GM12878 (cell line): ENCODE data around the gene DMXL1. TPM values are rescaled to one million over a fixed set of nuclear protein-coding genes. Genes with fewer than 3 reads are reported as not detected.

Source experiments
- ATAC-seq: fragments of 200-7000 bp; cut with Tn5 transposase; 3 replicates; pipeline ENCODE4 v1.9.1; 2020; ENCODE audit warnings: mild to moderate bottlenecking, moderate library complexity
- BruUV-seq: library from RNA; stranded (reverse); fragments of 400-500 nt; replicated peaks from 2 replicates; lab custom pipeline; 2021; lab: Mats Ljungman, UMichigan
- CTCF ChIA-PET: fragments of 300-600 bp; sonication (Branson Sonifier 250); formaldehyde crosslinking; extraction: SDS; loops from one replicate; lab custom pipeline; 2021; ENCODE audit warnings: inconsistent platforms; lab: Yijun Ruan, JAX
- POLR2A ChIA-PET: fragments of 350-600 bp; formaldehyde crosslinking; extraction: SDS; loops from one replicate; lab custom pipeline; 2021; ENCODE audit warnings: inconsistent platforms; lab: Charles Lee
- RAD21 ChIA-PET: fragments of 300-600 bp; sonication (Branson Sonifier 250); formaldehyde crosslinking; loops from one replicate; lab custom pipeline; 2023; ENCODE audit warnings: antibody characterized with exemption; ENCODE audit not compliant: unreplicated experiment; lab: Charles Lee
- SMC1A ChIA-PET: fragments of 300-600 bp; sonication (Branson Sonifier 250); formaldehyde crosslinking; loops from one replicate; lab custom pipeline; 2023; ENCODE audit not compliant: unreplicated experiment, uncharacterized antibody; lab: Charles Lee
- DNase-seq: peaks from one replicate; pipeline ENCODE4 v3.0.0-alpha.2; 2011; ENCODE audit warnings: low read depth, low spot score
- FAIRE-seq: peaks from 3 replicates; lab custom pipeline; 2011; peaks lifted over from hg19 to GRCh38; lab: Jason Lieb, UNC
- H2AFZ ChIP-seq: 2 replicates; pipeline ENCODE4 v1.6.0; 2011; ENCODE audit warnings: low read depth, low read length, control low read depth; ENCODE audit not compliant: control insufficient read depth
- H3K27ac ChIP-seq: 2 replicates; pipeline ENCODE4 v1.5.1; 2011; ENCODE audit warnings: control low read depth; ENCODE audit not compliant: control insufficient read depth, insufficient read depth
- H3K27me3 ChIP-seq, 2 experiments: replicated peaks in 1 of 2; 2 replicates each; pipeline versions ENCODE4 v1.6.0 to v1.6.1; 2011; ENCODE audit warnings: low read length in 1 of 2; ENCODE audit not compliant: control insufficient read depth in 2 of 2, insufficient read depth in 2 of 2
- H3K36me3 ChIP-seq, 2 experiments: 2 replicates each; pipeline ENCODE4 v1.5.1; 2011; ENCODE audit warnings: low read length in 1 of 2; ENCODE audit not compliant: control insufficient read depth in 2 of 2, insufficient read depth in 2 of 2
- H3K4me1 ChIP-seq: 2 replicates; pipeline ENCODE4 v1.6.1; 2011; ENCODE audit warnings: mild to moderate bottlenecking, low read length, moderate library complexity, mixed read lengths; ENCODE audit not compliant: control insufficient read depth, insufficient read depth
- H3K4me2 ChIP-seq: 2 replicates; pipeline ENCODE4 v1.6.0; 2011; ENCODE audit warnings: control low read depth; ENCODE audit not compliant: control insufficient read depth, insufficient read depth
- H3K4me3 ChIP-seq: fragments of 200-600 bp; sonication (generic); 2 replicates; pipeline ENCODE4 v1.5.1; 2016
- H3K79me2 ChIP-seq: 2 replicates; pipeline ENCODE4 v1.6.0; 2011; ENCODE audit warnings: low read length; ENCODE audit not compliant: control insufficient read depth, insufficient read depth
- H3K9ac ChIP-seq: 2 replicates; pipeline ENCODE4 v1.8.0; 2011; ENCODE audit warnings: low read length, control low read depth, mixed read lengths; ENCODE audit not compliant: control insufficient read depth, insufficient read depth
- H3K9me3 ChIP-seq: replicated peaks from 3 replicates; pipeline ENCODE4 v1.5.1; 2011; ENCODE audit warnings: mild to moderate bottlenecking, low read length; ENCODE audit not compliant: control insufficient read depth, insufficient read depth
- H4K20me1 ChIP-seq: 2 replicates; pipeline ENCODE4 v1.6.0; 2011; ENCODE audit not compliant: control insufficient read depth, insufficient read depth
- E2F4 ChIP-seq: IDR thresholded peaks from 2 replicates; pipeline ENCODE4 v1.6.1; 2012; ENCODE audit warnings: low read depth, low read length, improper control_type of control experiment
- EGR1 ChIP-seq, 2 experiments: IDR thresholded peaks; 1 replicate in 1 of 2; 2 replicates in 1 of 2; pipeline ENCODE4 v1.6.1; 2011 to 2012; ENCODE audit warnings: low read depth in 2 of 2, low read length in 2 of 2, borderline replicate concordance in 1 of 2, mild to moderate bottlenecking in 1 of 2, moderate library complexity in 1 of 2
- EZH2 ChIP-seq: IDR thresholded peaks from 2 replicates; pipeline ENCODE4 v1.6.1; 2012; ENCODE audit warnings: low read depth, mild to moderate bottlenecking, control low read depth, inconsistent platforms, low read length, borderline replicate concordance; ENCODE audit not compliant: control insufficient read depth
- FOXK2 ChIP-seq: fragments of 450-650 bp; IDR thresholded peaks from 2 replicates; pipeline ENCODE4 v1.6.1; 2017; ENCODE audit warnings: mild to moderate bottlenecking, moderate library complexity
- HSF1 ChIP-seq: fragments of 150-350 bp; IDR thresholded peaks from 2 replicates; pipeline ENCODE4 v1.6.1; 2014; ENCODE audit warnings: mild to moderate bottlenecking, low read depth, low read length
- IRF5 ChIP-seq: fragments of 450-650 bp; IDR thresholded peaks from 2 replicates; pipeline ENCODE4 v1.6.1; 2017; ENCODE audit warnings: borderline replicate concordance
- LARP7 ChIP-seq: fragments of 450-650 bp; IDR thresholded peaks from 2 replicates; pipeline ENCODE4 v1.6.1; 2017; ENCODE audit warnings: mild to moderate bottlenecking
- PAX5 ChIP-seq: IDR thresholded peaks from 2 replicates; pipeline ENCODE4 v1.6.1; 2011; ENCODE audit warnings: low read depth, low read length, borderline replicate concordance
- PML ChIP-seq: IDR thresholded peaks from 2 replicates; pipeline ENCODE4 v1.6.1; 2012; ENCODE audit warnings: low read length, inconsistent platforms
- RAD21 ChIP-seq: IDR thresholded peaks from 2 replicates; pipeline ENCODE4 v1.6.1; 2011; ENCODE audit warnings: mild to moderate bottlenecking, low read depth, low read length, moderate library complexity; ENCODE audit not compliant: insufficient read depth
- SKIL ChIP-seq: fragments of 450-650 bp; IDR thresholded peaks from 2 replicates; pipeline ENCODE4 v1.6.1; 2017; ENCODE audit warnings: mild to moderate bottlenecking, low read depth, inconsistent platforms; ENCODE audit not compliant: poor library complexity, severe bottlenecking
- SMARCA5 ChIP-seq: fragments of 450-650 bp; IDR thresholded peaks from 2 replicates; pipeline ENCODE4 v1.6.1; 2017; ENCODE audit warnings: mild to moderate bottlenecking
- SP1 ChIP-seq: IDR thresholded peaks from one replicate; pipeline ENCODE4 v1.6.1; 2011; ENCODE audit warnings: low read depth, low read length
- TBL1XR1 ChIP-seq: IDR thresholded peaks from 2 replicates; pipeline ENCODE4 v1.6.1; 2012; ENCODE audit warnings: low read depth, low read length, improper control_type of control experiment
- USF1 ChIP-seq: IDR thresholded peaks from 2 replicates; pipeline ENCODE4 v1.6.1; 2011; ENCODE audit warnings: borderline replicate concordance, low read depth, mild to moderate bottlenecking, moderate library complexity, mixed read lengths, low read length; ENCODE audit not compliant: insufficient read depth; ENCODE audit errors: extremely low read length
- WRNIP1 ChIP-seq: IDR thresholded peaks from 2 replicates; pipeline ENCODE4 v1.6.1; 2011; ENCODE audit warnings: low read depth, low read length, improper control_type of control experiment, borderline replicate concordance
- ZZZ3 ChIP-seq: IDR thresholded peaks from 2 replicates; pipeline ENCODE4 v1.6.1; 2011; ENCODE audit warnings: low read depth; ENCODE audit not compliant: control insufficient read depth, insufficient read length
- WGBS: methylation state at CpG from one replicate; pipeline ENCODE4 v1.1.6; 2016; ENCODE audit warnings: low lambda C conversion rate; ENCODE audit not compliant: insufficient replicate concordance, insufficient coverage; ENCODE audit errors: missing lambda C conversion rate; 5-methylcytosine and 5-hydroxymethylcytosine counted together
- in situ Hi-C: fragments of 300-500 bp; cut with MboI; formaldehyde crosslinking; loops from 9 replicates; pipeline ENCODE4 v1.14.3; 2018; ENCODE audit warnings: mixed read lengths
- intact Hi-C: fragments of 100-400 bp; cut with micrococcal nuclease; formaldehyde crosslinking; loops from one replicate; pipeline ENCODE4 v1.14.2; 2022; ENCODE audit not compliant: unreplicated experiment
- polyA plus RNA-seq, 11 experiments: library from polyadenylated mRNA; depleted of rRNA in 4 of 11; unstranded in 6 of 11; stranded (reverse) in 5 of 11; fragments of >200 nt; fragmentation: Nextera tagmentation in 4 of 11; fragmentation: Illumina TruSeq in 1 of 11; extraction: Ambion mirVana in 4 of 11; extraction: Trizol in 1 of 11; gene quantifications; 1 replicate in 1 of 11; 2 replicates in 10 of 11; pipeline versions ENCODE4 v1.2.1 to v1.2.3, GENCODE V29; 2011 to 2016; ENCODE audit warnings: inconsistent platforms in 2 of 11, missing spikeins in 2 of 11, low read depth in 1 of 11
- total RNA-seq, 4 experiments: library from RNA; depleted of rRNA in 3 of 4; stranded (reverse); fragments of >200 nt in 3 of 4; fragmentation: Illumina TruSeq in 1 of 4; extraction: Trizol in 1 of 4; gene quantifications; 2 replicates each; pipeline versions ENCODE4 v1.2.1 to v1.2.3, GENCODE V29; 2013 to 2021

The DMXL1 gene
- total and polyA plus RNA-seq, 10 of the 15 experiments (the other 5 are each of a cell fraction or from before 2014, with no cell fraction given) = 9.1 to 67.7 (median 34.1) TPM

GRCh38 chr5:119074419-119074818, 3.5 kb downstream of the DMXL1 start:
- FAIRE-seq = no peak
- no peaks in the 10 kb centered on the region for H3K36me3 ChIP-seq
- H2AFZ ChIP-seq = peak overlapping the region; percentile 9
- POLR2A ChIA-PET = interaction anchor here (0.5 to 1.8 kb wide), 15 partner anchors 8 to 330 kb away, joined by 3 to 5 read pairs (median 4); no protein-coding TSS in a partner anchor
- CTCF ChIA-PET = interaction anchor here (0.9 to 2.4 kb wide), 7 partner anchors 10 to 338 kb away, joined by 3 to 15 read pairs (median 9); partner anchors contain the start of gene DTWD2
- no peaks in the 10 kb centered on the region for H4K20me1 ChIP-seq
- peak overlapping the region; percentile 79 for H3K4me3 ChIP-seq
- no peaks in the 10 kb centered on the region for H3K9me3 ChIP-seq
- ATAC-seq = peak; percentile 34
- WGBS = 0% methylated on average over 3 of the region's 3 CpGs
- SMC1A ChIA-PET = interaction anchor here (0.6 to 3.2 kb wide), 21 partner anchors 8 to 338 kb away, joined by 3 to 14 read pairs (median 6); no protein-coding TSS in a partner anchor
- intact Hi-C loops (loop anchor here (1.0 to 10.0 kb wide), 6 partner anchors 43 to 350 kb away; partner anchors contain the start of gene TNFAIP8), in situ Hi-C loops (no loop called here)
- H3K4me2 ChIP-seq = peak overlapping the region; percentile 95
- H3K79me2 ChIP-seq = peaks cover 85% of the 10 kb centered on the region
- peak; percentile 57 for DNase-seq
- no peaks in the 10 kb centered on the region for H3K27me3 ChIP-seq
- no TSS peak for BruUV-seq
- H3K4me1 ChIP-seq = peaks cover 15% of the 10 kb centered on the region
- peak overlapping the region; percentile 96 for H3K9ac ChIP-seq
- peak overlapping the region; percentile 91 for H3K27ac ChIP-seq
- RAD21 ChIA-PET = interaction anchor here (0.6 to 2.3 kb wide), 12 partner anchors 41 to 336 kb away, joined by 3 to 11 read pairs (median 5); partner anchors contain the start of gene DTWD2
- TF ChIP-seq TBL1XR1 (0 out of 2 replicates have a peak, but pooled peaks have one; percentile 33), SMARCA5 (0 out of 2 replicates have a peak, but pooled peaks have one; percentile 13), USF1 (no peak), IRF5 (no peak), E2F4 (no peak), WRNIP1 (no peak), LARP7 (no peak), HSF1 (no peak), EZH2 (no peak), RAD21 (no peak), EGR1 (IDR thresholded peaks at IDR 0.05; ENCODE audit: borderline replicate concordance in 1 of 2, low read depth in 2 of 2, low read length in 2 of 2) (no peak), ZZZ3 (no peak), PML (peak; percentile 58; the same call in 1 of the 2 replicates), SKIL (peak; percentile 60), FOXK2 (no peak), SP1 (no peak), PAX5 (no peak)
